AG08395 (cell line): Measurements from ENCODE around the gene EML1.

Experiments
- DNase-seq: peaks from one replicate; pipeline ENCODE4 v3.0.0; 2012; ENCODE audit warnings: mixed read lengths, low spot score

EML1 gene

GRCh38 chr14:99904506-99904905, 111.3 kb downstream of the EML1 start:
- DNase-seq = no peak

- DNase-seq = no peak
These were observed 111.9 kb downstream of the EML1 start for GRCh38 chr14:99905121-99905520.

GRCh38 chr14:99907761-99908652, 114.8 kb downstream of the EML1 start:
- DNase-seq = no peak

GRCh38 chr14:99908653-99909250, 115.5 kb downstream of the EML1 start:
- DNase-seq = no peak

DNA sequence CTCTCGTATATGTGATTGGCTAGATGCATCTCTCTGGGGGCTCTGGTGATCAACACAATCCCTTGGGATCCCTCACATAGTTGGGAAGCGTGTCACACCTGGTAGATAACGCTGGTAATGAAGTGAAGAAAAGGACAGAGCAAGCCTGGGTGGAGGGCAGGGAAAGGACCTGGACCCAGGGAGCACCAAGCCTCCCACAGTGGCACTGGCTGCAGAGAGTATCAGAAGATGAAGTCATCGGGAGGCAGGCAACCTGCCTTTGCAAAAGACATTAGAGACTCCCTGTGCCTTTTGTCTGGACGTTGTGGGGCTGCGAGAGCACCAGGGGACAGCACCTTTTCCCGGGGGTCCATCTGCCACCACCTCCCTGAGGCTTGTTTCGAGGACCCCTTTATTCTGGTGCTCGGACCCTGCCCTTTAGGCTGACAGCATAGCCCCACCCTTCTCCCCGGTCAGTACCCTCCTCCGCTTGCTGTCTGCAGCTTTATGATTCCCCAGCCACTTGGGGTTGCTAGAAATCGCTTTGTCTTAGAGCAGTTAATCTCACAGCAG, 116.4 kb downstream of the EML1 start:
- DNase-seq = no peak

DNA sequence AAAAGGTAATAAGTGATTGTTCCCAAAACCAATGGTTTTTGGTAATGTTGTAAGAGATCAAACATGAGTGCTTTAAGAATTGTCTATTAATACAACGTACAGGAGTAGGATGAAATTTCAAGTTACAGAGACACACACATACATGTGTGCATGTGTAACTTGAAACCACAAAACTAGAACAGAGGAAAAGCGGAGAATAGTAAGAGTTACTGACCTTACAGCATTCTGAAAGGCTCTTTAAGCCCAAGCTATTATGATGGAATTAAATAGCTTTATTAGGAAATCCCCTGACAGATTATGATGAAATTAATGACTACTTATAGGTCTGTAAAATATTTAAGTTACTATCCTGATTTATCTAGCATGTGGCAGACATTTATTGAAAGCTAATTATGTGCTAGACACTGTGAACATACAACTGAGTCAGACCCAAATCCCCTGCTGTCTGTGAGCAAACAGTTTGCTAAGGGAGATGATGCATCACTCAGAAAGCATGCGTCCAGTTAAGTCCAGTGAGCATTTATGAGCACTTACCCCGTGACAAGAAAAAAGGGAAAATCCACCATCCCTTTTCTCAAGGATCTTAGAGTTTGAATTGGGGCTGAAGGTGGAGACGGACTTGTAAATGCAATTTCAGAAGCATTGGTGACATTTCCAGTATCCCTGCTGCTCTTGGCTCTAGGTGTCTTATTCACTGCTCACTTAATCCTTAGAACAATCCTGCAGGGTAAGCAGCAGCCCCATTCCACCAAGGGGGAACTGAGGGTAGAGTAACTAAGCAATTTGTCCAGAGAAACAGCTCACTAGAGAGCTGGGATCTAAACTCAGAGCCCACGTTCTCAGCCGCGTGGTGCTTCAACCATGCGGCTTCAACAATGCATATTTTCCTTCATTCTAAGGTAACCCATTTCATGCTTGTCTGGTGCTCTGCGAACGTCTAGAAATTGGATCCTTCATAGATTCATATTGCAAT, 117.4 kb downstream of the EML1 start:
- DNase-seq = peak; percentile 88

- DNase-seq = no peak
These were observed 122.3 kb downstream of the EML1 start for GRCh38 chr14:99915305-99916090.

- no peak for DNase-seq
These were observed 122.8 kb downstream of the EML1 start for GRCh38 chr14:99916091-99916383.

- DNase-seq = no peak
These were observed 125.6 kb downstream of the EML1 start for GRCh38 chr14:99918781-99919180.

GRCh38 chr14:99921425-99921824, 128.2 kb downstream of the EML1 start:
- DNase-seq = no peak

GRCh38 chr14:99924379-99924778, 131.2 kb downstream of the EML1 start:
- DNase-seq = no peak

GRCh38 chr14:99925471-99925870, 132.3 kb downstream of the EML1 start:
- no peak for DNase-seq

DNA sequence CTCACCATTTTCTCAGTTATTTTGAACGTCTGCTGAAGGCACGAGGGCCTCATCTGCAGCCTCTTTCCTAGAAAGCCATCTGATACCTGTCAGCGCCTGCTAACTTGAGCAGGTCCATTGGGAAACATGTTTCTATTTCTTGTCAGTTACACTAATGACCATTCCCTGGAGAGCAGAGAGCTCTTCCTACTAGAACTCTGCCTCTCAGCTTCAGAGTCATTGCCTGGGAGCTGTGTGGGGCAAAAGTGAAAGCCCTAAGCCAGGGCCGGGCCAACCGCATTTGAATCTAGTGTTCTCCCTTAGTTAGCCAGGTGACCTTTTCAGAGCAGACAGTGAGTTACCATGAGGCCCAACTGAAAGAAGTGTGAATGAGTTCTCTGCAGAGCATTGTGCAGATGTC, 135.8 kb downstream of the EML1 start:
- no peak for DNase-seq

DNA sequence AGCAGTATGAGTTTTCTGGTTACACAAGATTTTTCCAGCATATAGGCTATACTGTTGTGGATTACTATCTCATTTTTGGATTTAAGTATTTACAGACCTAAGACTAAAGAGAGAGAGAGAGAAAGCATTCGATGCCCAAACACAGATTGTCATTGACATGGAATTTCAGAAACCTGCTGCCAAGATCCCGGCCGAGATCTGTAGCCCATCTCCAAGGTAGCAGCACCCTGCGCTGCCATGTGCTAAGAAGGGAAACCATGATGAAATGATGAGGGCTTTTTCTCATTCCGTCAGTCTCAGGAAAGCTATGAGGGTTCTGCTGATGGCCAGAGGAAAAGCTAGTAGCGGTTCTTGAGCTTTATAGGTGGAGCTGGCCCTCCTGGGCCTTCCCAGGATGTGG, 136.4 kb downstream of the EML1 start:
- no peak for DNase-seq

DNA sequence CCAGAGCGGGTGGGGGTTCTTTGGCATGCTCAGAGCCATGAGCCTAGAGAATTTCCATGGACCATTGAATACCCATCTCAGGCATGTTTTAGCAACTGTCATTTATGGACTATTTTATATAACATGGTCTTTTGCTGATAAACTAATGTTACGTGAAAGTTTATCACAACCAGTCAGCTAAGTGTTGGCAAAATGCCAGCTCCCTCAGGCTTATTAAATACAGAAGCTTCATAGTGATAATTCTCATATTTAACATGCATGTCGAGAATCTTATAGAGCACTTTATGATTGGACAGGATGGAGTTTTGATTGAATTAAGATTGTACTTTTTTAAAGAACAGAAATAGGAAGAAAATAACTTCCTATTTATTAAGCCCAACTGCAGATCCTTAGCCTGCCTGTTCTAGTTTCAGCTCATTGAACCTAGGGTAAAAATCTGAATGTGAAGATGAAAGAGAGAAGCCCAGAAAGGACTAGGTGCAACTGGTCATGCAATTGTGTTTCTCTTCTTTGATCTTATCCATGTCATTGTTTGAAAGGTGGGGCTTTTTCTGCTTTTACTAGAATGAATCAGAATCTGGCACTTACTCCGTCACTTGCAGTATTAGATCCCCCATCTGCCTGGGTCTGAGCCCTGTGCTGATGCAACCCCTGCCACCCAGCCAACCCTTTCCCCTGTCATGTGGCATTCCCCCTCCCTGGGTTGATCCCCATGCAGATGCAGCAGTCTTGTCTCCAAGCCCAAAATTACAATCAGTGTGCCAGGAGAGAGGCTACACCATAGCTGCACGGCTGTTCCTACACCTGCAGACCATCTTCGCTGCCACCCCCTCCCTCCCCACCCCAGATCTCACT, 137.4 kb downstream of the EML1 start:
- DNase-seq = peak; percentile 13

GRCh38 chr14:99931308-99931707, 138.1 kb downstream of the EML1 start:
- DNase-seq = no peak

DNA sequence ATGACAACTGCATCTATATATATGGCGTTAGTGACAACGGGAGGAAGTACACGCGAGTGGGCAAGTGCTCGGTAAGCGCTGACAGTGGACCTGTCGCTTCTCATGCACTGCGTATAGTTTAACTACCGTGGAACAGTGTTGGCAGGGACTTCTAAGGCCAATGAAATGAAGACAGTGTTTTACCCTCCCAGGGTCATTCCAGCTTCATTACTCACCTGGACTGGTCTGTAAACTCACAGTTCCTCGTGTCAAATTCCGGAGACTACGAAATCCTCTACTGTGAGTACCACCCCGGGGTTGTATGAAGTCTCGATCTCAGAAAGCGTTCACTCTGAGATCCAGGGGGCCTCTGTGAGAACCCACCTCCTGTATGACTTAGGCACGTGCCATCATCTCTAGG, 142.8 kb downstream of the EML1 start:
- no peak for DNase-seq

GRCh38 chr14:99936738-99937474, 143.7 kb downstream of the EML1 start:
- DNase-seq = no peak

- DNase-seq = no peak
These were observed 144.4 kb downstream of the EML1 start for GRCh38 chr14:99937475-99938244.
